SU-DHL-6 (cell line): Measurements from ENCODE around the gene CD300A.

Experiments
- EZH2phosphoT487 ChIP-seq: fragments of 200-600 bp; sonication (generic), shearing (Covaris generic); conservative IDR thresholded peaks from 2 replicates; pipeline ENCODE4 v1.6.1; 2018; ENCODE audit warnings: mild to moderate bottlenecking, antibody characterized with exemption, low read length, moderate library complexity, mixed read lengths
- TF ChIP-seq, protein P1 (sequence below): fragments of 200-600 bp; sonication (generic); IDR thresholded peaks from one replicate; pipeline ENCODE4 v1.5.1; 2017; ENCODE audit warnings: antibody characterized with exemption, mild to moderate bottlenecking, low read length, moderate library complexity; ENCODE audit not compliant: insufficient read depth, poor library complexity, severe bottlenecking

- TF ChIP-seq, protein P1, sequence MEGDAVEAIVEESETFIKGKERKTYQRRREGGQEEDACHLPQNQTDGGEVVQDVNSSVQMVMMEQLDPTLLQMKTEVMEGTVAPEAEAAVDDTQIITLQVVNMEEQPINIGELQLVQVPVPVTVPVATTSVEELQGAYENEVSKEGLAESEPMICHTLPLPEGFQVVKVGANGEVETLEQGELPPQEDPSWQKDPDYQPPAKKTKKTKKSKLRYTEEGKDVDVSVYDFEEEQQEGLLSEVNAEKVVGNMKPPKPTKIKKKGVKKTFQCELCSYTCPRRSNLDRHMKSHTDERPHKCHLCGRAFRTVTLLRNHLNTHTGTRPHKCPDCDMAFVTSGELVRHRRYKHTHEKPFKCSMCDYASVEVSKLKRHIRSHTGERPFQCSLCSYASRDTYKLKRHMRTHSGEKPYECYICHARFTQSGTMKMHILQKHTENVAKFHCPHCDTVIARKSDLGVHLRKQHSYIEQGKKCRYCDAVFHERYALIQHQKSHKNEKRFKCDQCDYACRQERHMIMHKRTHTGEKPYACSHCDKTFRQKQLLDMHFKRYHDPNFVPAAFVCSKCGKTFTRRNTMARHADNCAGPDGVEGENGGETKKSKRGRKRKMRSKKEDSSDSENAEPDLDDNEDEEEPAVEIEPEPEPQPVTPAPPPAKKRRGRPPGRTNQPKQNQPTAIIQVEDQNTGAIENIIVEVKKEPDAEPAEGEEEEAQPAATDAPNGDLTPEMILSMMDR: no peak
- TF ChIP-seq EZH2phosphoT487: no peak
Observed at GRCh38 chr17:74444406-74444805, 22.0 kb upstream of the CD300A start.
